Heart left ventricle (tissue), 13 donors: ENCODE data around the gene CLEC4A.

ENCODE experiments used
- POLR2A ChIP-seq, 2 donors: fragments of 450-650 bp; IDR thresholded peaks; one replicate each; pipeline ENCODE4 v1.6.1; 2017; ENCODE audit warnings: antibody characterized with exemption in 2 of 2, mild to moderate bottlenecking in 2 of 2, moderate library complexity in 2 of 2
- TF ChIP-seq, protein P1 (sequence below), 12 donors: fragments of 200-600 bp; sonication (generic) in 4 of 12; IDR thresholded peaks; one replicate each; pipeline versions ENCODE4 v1.5.0 to v1.8.0; 2018 to 2022; ENCODE audit warnings: antibody characterized with exemption in 12 of 12, mild to moderate bottlenecking in 5 of 12
- donor health status: ischemic (EF 13 %, LVEDD 7.1; RV severe dilation, severe dysfunction).
- donor health status: DM: no; HTN: yes; CAD: no.
- donor health status: DM: no; HTN: no; CAD: no.
- donor health status: ischemic (EF 25% LVEDD 6.9; RV normal size, moderate dysfunction).
- donor health status: ischemic (EF 25% LVEDD 5.7; RV mildly dilated, moderate dysfunction).
- donor health status: ischemic (EF 35%, LVEDD 5.7; RV mildly dilated, moderate dysfunction).
- donor health status: nonischemic (EF 11% LVEDD 7.7; RV severe dilation, severe dysfunction).
- donor health status: DM: yes; HTN: yes; CAD: no.
- donor health status: PGD.
- donor health status: ischemic (EF 29% LVEDD 5.4; RV normal size, mild dysfunction).
- donor health status: nonischemic (EF 23%, LVEDD 6.1; RV moderate dilation, normal function).

DNA sequence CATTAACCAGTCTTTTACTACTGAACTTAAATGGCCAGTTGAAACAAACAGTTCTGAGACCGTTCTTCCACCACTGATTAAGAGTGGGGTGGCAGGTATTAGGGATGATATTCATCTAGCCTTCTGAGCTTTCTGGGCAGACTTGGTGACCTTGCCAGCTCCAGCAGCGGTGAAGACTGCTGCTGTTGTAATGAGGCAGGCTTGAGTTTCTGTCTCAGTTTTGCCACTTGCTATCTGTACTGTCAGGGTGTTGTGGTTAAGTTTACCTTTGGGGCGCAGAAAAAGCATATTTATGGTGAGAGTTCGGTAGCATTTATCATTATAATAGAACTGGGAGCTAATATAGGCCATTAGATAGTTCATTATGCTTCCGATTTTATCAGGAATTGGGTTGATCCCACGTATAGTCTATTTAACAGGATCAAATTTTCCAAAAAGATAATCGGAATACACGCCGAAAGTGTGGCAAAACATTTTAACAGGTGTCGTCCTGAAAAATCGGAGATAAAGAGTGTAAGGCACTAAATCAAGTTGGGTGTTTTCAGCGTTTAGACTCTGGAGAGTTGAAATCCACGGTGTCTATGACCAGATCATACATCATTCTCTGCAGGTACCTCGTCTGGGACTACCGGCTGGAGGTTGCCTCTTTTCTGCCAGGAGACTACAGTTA, 42.0 kb upstream of the CLEC4A start:
- TF ChIP-seq, protein P1, sequence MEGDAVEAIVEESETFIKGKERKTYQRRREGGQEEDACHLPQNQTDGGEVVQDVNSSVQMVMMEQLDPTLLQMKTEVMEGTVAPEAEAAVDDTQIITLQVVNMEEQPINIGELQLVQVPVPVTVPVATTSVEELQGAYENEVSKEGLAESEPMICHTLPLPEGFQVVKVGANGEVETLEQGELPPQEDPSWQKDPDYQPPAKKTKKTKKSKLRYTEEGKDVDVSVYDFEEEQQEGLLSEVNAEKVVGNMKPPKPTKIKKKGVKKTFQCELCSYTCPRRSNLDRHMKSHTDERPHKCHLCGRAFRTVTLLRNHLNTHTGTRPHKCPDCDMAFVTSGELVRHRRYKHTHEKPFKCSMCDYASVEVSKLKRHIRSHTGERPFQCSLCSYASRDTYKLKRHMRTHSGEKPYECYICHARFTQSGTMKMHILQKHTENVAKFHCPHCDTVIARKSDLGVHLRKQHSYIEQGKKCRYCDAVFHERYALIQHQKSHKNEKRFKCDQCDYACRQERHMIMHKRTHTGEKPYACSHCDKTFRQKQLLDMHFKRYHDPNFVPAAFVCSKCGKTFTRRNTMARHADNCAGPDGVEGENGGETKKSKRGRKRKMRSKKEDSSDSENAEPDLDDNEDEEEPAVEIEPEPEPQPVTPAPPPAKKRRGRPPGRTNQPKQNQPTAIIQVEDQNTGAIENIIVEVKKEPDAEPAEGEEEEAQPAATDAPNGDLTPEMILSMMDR (IDR thresholded peaks at IDR 0.05), result no peak
- no peak for TF ChIP-seq POLR2A (IDR thresholded peaks at IDR 0.05)
